HL-60 (cell line): ENCODE data around the gene MORC1.

Experiments
- CTCF ChIP-seq: IDR thresholded peaks from one replicate; pipeline ENCODE4 v1.5.1; 2011; ENCODE audit warnings: low read length, control low read depth, inconsistent platforms; ENCODE audit not compliant: insufficient read depth
- REST ChIP-seq: IDR thresholded peaks from 2 replicates; pipeline ENCODE4 v1.6.1; 2012; ENCODE audit warnings: low read depth; ENCODE audit not compliant: insufficient replicate concordance

- TF ChIP-seq CTCF (no peak), REST (no peak)
These were observed 3.2 kb downstream of the MORC1 start for GRCh38 chr3:109114746-109115145.
